Kidney capillary endothelial cell (primary cell): ENCODE results near the gene NCOR2.

Experiments used
- DNase-seq: peaks from one replicate; pipeline ENCODE4 v3.0.0-alpha.2; 2018; ENCODE audit warnings: low spot score

The NCOR2 gene

GRCh38 chr12:124559182-124560017 is 8.0 kb downstream of the NCOR2 start:
- no peak for DNase-seq

DNA sequence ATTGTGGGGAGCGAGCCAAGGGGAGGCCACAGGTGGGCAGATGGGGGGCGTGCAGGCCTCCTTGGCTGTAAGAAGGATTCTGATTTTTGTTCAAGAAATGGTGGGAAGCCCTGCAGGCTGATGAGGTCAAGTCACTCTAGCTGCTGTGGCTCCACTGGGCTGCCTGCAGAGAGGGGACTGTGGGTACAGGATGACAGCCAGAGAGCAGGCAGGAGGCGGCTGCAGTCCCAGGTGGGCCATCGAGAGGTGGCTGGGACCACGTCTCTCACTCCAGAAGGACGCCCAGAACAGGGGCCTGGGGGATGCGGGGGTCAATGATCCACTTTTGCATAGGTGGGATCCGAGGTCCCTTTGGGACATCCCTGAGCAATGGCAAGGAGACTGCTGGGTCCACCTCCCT is 9.1 kb downstream of the NCOR2 start:
- no peak for DNase-seq

DNA sequence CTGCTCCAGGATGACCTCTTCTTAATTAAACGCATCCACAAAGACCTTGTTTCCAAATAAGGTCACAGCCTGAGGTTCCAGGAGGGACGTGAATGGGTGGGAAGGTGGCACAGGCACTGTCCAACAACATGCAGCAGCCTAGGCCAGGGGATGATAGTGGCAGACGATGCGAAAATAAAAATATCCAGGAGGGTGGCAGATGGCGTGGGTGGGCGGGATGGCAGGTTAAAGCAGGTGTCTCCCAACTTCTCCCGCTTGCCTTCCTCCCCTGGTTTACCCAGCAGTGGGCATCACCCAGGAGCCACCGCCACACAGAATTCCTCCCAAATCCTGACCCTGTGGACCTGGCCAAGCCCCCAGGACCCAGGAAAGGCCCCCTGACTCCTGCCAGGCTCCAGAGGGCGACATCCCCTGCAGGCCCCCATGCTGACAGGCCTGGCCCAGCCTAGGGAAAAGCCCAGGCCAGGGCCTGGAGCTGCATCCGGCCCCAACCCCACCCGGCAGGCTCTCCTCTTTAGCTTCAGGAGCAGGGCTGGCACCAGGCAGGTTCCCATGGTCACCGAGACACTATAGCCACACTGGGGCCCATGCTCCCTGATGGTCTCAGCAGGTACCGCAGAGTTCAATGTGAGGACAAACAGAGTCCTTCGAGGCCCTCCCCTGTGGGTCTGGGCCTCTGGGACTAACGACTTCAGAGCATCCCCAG is 9.7 kb downstream of the NCOR2 start:
- no peak for DNase-seq

- DNase-seq: no peak
Observed at GRCh38 chr12:124556896-124557501, 10.4 kb downstream of the NCOR2 start.

DNA sequence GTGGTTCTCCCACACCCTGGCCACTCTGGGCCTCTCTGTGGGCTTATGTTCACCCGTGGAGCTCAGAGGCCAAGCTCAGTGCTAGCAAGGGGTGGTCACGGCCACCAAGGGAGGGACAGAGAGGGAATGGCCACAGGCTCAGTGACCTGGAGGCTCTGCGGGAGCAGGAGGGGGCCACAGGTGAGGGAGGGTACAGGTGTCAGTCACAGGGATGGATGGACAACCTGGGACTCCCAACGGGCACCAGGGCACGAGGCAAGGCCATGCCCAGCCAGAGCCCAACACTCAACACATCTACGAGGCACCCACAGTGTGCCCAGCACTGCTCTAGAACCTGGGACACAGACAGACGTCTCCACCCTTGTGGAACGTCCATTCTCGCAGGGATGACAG is 11.3 kb downstream of the NCOR2 start:
- no peak for DNase-seq

GRCh38 chr12:124555168-124556073 is 12.0 kb downstream of the NCOR2 start:
- no peak for DNase-seq

- peak; percentile 60 for DNase-seq
Observed at GRCh38 chr12:124554429-124555029, 12.9 kb downstream of the NCOR2 start.

DNA sequence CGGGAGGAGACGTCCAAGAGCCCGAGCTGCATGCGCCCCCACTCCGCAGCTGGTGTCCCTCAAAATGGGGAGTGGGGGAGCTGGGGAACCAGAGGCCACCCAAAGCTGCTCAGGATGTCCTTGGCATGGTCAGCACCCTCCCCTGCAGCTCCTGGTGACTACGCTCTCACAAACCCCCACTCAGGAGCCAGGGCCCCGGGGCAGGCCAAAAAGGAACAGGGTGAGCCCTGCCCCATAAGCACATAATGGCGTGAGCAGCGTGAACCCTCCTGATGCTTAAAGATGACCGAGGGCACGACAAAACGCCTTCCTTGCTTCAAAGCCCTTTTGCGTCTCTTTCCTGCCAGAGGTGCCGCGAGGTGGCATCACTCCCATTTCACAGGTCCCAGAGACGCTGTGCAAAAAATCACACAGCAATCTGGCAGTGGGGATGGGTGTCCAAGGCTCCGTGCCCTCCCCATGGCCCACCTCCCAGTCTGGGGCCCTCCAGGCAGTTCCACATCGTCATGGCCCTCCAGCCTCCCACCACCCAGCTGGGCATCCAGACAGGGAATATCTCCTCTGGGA is 13.5 kb downstream of the NCOR2 start:
- DNase-seq: no peak

- no peak for DNase-seq
Observed at GRCh38 chr12:124551268-124552144, 15.9 kb downstream of the NCOR2 start.

DNA sequence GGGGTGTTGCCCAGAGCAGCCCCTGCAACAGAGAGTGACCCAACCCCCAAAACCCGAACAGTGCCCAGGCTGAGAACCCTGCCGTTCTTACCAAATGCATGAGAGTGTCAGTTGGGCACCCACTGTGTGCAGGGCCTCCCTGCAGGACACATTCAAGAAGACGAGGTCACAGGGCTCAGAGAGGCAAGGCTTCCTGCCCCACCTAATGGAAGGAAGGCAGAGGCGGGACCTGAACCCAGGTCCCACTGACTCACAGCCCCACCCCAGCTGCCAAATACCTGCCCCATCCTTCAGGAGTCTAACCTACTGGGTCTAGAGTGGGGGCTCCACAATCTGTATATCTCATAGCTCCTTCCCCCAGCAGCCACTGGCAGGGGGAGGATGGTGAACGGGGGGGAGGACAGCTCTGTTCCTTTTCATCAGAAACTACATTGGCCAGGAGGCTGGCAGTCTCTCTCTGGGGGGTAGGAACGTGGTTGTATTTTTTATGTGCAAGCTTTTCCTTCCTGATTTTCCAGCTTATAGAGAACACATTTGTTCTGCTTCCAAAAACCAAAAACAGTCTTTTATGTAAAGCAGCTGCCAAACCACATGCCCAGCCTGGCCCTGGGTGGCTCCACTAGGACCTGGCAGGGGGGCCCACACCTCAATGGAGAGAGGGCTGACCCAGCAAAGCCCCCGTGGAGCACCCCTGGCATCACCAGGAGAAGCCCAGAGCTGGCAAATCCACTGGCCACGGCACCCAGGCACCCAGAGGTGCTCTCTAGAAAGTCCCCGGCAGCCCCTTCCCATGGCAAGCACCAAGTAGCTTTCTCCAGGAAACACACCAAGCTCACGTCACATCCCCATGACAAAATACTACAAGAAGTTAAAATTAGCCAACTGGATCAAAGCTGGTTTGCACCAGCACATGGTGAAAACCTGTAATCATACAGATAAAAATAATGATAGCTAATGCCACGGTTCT is 17.0 kb downstream of the NCOR2 start:
- DNase-seq: peak; percentile 48

GRCh38 chr12:124549629-124550028 is 17.8 kb downstream of the NCOR2 start:
- no peak for DNase-seq

DNA sequence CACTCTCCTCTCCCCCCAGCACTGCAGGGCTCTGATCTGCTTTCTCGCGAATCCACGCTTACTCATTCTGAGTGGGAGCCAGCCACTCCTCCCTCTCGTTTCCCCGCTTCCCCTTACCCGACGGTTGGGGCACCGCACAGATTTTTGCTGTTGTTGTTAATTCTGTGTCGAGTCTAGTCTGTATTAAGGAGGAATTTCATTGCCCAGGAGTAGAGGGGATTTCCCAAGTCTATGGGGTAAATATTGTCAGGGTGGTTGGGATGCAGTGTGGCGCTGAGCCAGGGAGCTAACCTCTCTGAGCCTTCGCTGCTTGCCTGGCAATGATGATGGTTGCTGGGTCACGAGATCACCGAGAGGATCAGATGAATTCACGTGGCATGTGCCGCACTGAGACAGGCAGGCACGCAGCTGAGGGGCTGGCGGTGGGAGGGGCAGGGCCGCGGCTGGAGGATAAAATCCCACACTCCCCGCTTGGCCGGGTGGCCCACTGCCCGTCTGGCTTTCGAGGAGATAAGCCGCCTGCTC is 18.5 kb downstream of the NCOR2 start:
- DNase-seq: no peak

DNA sequence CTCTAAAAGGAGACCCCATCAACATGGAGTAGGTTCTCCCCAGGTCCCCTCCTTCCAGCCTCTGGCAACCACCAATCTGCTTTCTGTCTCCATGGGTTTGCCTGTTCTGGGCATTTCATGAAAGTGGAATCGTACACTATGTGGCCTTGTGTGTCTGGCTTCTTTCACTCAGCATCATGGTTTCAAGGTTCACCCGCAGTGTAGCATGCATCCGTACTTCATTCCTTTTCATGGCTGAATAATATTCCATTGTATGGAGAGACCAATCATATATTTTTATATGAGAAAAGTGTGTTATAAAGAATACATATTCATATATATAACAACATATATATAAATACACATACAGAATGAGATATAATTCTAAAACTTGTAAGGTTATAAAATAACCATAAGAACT is 19.8 kb downstream of the NCOR2 start:
- no peak for DNase-seq

DNA sequence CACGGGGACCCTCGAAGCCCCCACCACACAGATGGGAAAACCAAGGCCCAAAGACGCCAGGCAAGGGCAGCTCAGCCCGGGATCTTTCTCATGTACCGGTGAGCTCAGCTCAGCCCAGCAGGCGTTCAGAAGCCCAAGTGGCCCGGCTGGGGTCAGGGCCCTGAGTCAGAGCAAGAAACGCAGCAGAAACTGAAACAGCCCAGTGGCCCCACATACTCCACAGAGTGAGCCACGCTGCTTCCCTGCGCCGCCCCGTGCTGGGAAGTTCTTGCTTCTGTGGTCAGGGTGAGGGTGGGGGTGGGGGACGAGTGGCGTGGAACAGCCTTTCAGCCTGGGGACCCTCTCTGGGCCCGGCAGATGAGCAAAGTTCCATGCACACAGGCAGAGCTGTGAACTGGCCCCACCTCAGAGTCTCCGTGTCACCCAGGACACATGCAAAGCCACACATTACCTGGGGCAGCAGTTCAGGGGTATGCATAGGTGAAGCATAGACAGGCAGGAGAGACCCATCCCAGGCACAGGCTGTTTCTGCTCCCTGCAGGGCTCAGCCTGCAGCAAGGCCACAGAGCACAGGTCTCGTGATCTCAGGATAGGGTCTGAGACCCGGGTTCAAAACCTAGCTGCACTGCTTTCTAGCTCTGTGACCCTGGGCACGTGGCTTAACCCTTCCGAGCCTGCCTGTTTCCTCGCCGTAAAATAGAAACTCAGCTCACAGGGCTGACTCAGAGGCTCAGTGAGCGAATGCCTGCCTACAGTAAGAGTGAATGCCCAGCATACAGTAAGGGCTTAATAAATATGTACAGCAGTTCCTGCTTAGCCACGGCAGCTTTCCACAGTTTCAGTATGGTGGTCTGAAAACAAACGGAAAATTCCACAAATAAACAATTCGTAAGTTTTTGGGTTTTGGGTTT is 21.6 kb downstream of the NCOR2 start:
- DNase-seq: no peak

DNA sequence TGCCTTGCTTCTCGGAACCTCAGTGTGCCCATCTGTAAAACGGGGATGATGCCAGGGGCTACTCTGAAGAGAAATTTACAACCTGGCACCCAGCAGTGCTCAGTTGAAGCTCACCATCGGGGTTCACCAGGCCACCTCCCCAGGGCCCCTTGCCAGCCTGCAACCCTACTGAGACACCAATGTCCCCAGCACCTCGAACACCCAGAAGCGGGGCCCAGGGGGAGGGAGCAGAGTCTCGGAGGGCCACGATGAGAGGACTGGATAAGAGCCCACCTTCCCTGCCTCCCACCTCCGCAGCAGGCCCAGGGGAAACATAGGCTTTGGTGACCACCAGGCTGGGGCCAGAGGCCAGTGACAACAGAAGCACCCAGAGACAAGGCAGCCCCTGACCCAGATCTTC is 22.4 kb downstream of the NCOR2 start:
- no peak for DNase-seq

- no peak for DNase-seq
Observed at GRCh38 chr12:124544311-124544970, 23.0 kb downstream of the NCOR2 start.
